ENCODE results near the gene CDK16. TPM values are rescaled to one million over a fixed set of nuclear protein-coding genes. Genes with fewer than 3 reads are reported as not detected.

The CDK16 gene
- total and polyA plus RNA-seq, 2 experiments from 2014 or later = 391 to 481 TPM

DNA sequence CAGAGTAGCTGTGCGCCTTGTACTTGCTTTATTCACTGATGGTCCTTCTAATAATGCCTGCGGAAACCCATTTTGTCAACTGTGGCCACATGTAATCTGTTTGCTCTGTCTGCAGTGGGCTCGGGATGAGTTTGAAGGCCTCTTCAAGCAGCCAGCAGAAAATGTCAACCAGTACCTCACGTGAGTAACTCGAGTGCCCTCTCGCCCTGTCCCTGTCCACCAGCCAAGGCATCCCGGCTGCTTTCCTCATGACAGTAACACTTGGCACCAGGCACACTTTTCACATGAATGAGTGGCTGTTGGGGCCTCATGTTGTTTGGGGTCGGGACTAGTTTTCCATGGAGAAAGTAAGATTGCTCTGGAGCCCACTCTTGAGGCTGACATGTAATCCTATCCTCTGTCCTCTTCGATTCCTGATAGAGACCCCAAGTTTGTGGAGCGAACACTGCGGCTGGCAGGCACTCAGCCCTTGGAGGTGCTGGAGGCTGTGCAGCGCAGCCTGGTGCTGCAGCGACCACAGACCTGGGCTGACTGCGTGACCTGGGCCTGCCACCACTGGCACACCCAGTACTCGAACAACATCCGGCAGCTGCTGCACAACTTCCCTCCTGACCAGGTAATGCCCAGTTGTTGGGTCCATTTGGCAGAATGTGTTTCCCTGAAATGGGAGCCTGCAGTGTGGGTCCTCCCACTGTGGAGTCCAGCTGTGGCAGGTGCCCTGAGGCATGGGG, 8.8 kb upstream of the CDK16 start:
- Histone ChIP-seq H3K4me1 (ENCODE audit: low read depth) (no peaks in the 10 kb centered on the region), H3K27ac (no peak overlapping the region), H3K4me3 (no peak overlapping the region), H3K36me3 (peaks cover 92% of the 10 kb centered on the region), H3K9me3 (ENCODE audit: low read depth) (no peaks in the 10 kb centered on the region), H3K27me3 (no peaks in the 10 kb centered on the region)
- no peak for DNase-seq (ENCODE audit: low read depth in 1 of 2, low spot score in 1 of 2)
- TF ChIP-seq, protein P1, sequence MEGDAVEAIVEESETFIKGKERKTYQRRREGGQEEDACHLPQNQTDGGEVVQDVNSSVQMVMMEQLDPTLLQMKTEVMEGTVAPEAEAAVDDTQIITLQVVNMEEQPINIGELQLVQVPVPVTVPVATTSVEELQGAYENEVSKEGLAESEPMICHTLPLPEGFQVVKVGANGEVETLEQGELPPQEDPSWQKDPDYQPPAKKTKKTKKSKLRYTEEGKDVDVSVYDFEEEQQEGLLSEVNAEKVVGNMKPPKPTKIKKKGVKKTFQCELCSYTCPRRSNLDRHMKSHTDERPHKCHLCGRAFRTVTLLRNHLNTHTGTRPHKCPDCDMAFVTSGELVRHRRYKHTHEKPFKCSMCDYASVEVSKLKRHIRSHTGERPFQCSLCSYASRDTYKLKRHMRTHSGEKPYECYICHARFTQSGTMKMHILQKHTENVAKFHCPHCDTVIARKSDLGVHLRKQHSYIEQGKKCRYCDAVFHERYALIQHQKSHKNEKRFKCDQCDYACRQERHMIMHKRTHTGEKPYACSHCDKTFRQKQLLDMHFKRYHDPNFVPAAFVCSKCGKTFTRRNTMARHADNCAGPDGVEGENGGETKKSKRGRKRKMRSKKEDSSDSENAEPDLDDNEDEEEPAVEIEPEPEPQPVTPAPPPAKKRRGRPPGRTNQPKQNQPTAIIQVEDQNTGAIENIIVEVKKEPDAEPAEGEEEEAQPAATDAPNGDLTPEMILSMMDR (IDR thresholded peaks at IDR 0.05; ENCODE audit: low read depth, low read length) = no peak

DNA sequence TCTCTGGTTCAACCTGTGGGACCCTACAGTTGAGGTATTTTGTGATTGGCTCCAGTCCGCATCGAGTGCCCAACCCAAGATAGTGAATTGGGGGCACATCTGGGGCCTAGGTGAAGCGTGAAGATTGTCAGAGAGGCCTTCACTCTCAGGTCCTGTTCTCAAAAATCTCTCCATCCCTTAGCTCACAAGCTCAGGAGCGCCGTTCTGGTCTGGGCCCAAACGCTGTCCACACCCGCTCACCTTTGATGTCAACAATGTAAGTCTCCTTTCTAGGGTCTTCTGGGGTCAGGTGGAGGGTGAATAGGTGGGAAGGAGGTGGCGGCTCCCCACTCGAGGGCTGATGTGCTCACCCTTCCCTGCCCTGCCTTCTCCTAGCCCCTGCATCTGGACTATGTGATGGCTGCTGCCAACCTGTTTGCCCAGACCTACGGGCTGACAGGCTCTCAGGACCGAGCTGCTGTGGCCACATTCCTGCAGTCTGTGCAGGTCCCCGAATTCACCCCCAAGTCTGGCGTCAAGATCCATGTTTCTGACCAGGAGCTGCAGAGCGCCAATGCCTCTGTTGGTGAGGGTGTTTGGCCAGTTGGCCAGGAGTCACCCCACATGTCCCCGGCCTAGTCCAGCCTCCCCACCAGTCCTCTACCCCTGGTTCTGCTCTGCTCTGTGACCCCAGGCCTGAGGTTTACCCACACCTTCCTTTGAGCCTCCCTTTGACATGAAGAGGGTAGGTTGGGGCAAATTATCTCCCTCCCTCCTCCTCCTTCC, 7.6 kb upstream of the CDK16 start:
- H3K4me1 ChIP-seq (ENCODE audit: low read depth) = no peaks in the 10 kb centered on the region
- no peak overlapping the region for H3K27ac ChIP-seq
- no peaks in the 10 kb centered on the region for H3K9me3 ChIP-seq (ENCODE audit: low read depth)
- DNase-seq (ENCODE audit: low read depth in 1 of 2, low spot score in 1 of 2) = no peak
- TF ChIP-seq, protein P1 (IDR thresholded peaks at IDR 0.05; ENCODE audit: low read depth, low read length) = no peak
- H3K4me3 ChIP-seq = no peak overlapping the region
- H3K27me3 ChIP-seq = no peaks in the 10 kb centered on the region
- H3K36me3 ChIP-seq = peaks cover 90% of the 10 kb centered on the region

DNA sequence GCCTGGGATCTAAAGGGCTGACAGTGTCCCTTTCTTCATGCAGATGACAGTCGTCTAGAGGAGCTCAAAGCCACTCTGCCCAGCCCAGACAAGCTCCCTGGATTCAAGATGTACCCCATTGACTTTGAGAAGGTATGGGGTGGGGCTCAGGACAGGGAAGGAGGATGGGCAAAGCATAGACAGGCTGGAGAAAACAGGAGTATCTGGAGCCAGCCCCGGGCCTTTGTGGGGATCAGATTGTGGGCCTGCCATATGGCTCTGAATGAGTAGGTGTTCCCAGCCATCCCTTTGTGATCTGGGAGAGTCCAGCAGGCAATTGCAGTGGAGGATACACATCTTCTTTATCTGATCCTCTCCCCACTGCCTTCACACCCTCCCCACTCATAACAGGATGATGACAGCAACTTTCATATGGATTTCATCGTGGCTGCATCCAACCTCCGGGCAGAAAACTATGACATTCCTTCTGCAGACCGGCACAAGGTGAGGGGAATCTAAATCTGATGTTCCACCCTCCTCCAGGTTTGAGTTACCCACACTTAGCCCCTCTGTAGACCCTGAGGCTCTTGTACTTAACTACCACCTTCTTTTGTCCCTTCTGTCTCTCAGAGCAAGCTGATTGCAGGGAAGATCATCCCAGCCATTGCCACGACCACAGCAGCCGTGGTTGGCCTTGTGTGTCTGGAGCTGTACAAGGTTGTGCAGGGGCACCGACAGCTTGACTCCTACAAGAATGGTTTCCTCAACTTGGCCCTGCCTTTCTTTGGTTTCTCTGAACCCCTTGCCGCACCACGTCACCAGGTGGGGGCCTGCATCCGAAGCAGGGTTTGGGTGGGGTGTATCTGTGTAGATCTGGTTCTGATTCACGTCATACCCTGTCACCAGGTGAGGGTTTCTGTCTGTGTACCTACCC, 5.8 kb upstream of the CDK16 start:
- TF ChIP-seq, protein P1 (IDR thresholded peaks at IDR 0.05; ENCODE audit: low read depth, low read length) = no peak
- Histone ChIP-seq H3K4me1 (ENCODE audit: low read depth) (no peaks in the 10 kb centered on the region), H3K9me3 (ENCODE audit: low read depth) (no peaks in the 10 kb centered on the region), H3K27me3 (no peaks in the 10 kb centered on the region), H3K27ac (no peak overlapping the region), H3K4me3 (no peak overlapping the region), H3K36me3 (peaks cover 73% of the 10 kb centered on the region)
- no peak for DNase-seq (ENCODE audit: low read depth in 1 of 2, low spot score in 1 of 2)

DNA sequence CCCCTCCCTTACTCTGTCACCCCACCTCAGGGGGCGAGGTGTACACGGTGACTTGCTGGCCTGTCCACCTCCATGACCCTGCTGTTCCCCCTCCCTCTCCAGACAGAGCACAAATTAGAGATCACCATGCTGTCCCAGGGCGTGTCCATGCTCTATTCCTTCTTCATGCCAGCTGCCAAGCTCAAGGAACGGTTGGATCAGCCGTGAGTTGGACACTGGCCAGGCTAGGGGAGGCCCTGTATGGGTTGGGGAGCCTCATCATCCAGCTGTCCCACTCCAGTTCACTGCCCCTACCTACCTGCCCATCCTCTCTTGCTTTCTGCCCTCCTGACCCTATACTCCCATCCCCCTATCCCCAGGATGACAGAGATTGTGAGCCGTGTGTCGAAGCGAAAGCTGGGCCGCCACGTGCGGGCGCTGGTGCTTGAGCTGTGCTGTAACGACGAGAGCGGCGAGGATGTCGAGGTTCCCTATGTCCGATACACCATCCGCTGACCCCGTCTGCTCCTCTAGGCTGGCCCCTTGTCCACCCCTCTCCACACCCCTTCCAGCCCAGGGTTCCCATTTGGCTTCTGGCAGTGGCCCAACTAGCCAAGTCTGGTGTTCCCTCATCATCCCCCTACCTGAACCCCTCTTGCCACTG, 3.9 kb upstream of the CDK16 start:
- Histone ChIP-seq H3K9me3 (ENCODE audit: low read depth) (no peaks in the 10 kb centered on the region), H3K36me3 (peaks cover 57% of the 10 kb centered on the region), H3K4me1 (ENCODE audit: low read depth) (no peaks in the 10 kb centered on the region), H3K27me3 (no peaks in the 10 kb centered on the region), H3K4me3 (no peak overlapping the region), H3K27ac (peak overlapping the region; percentile 84)
- no peak for DNase-seq (ENCODE audit: low read depth in 1 of 2, low spot score in 1 of 2)
- TF ChIP-seq, protein P1 (IDR thresholded peaks at IDR 0.05; ENCODE audit: low read depth, low read length) = no peak
